DND-41 (cell line): Measurements from ENCODE around the gene CEP350.

ENCODE experiments used
- EZH2 ChIP-seq: IDR thresholded peaks from 3 replicates; pipeline ENCODE4 v1.6.1; 2012; ENCODE audit warnings: borderline replicate concordance, low read depth, mild to moderate bottlenecking, moderate library complexity, low read length, inconsistent platforms; ENCODE audit not compliant: severe bottlenecking
- TF ChIP-seq, protein P1 (sequence below): IDR thresholded peaks from 2 replicates; pipeline ENCODE4 v1.5.1; 2012; ENCODE audit warnings: borderline replicate concordance, low read length, moderate library complexity, mild to moderate bottlenecking; ENCODE audit not compliant: poor library complexity, severe bottlenecking; ENCODE audit errors: extremely low read depth

DNA sequence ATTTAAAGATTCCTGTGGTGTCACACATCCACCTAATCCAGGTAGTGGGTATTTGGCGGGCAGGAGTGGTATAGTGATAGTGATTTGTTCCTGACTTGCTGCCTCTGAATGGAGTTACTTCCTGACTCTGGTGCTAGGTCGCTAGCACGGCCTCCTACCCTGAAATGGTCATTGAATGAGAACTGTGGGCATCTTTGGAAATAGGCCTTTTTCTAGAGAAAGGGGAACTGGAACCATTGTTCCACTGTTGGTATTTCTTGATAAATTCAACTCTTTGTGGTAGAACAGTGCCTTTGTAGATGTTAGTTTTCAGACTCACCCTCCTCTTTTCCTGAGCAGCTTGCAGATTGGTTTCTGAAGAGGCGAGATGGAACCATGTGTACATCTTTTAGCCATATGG lies 201.6 kb downstream of the CEP350 start:
- TF ChIP-seq, protein P1, sequence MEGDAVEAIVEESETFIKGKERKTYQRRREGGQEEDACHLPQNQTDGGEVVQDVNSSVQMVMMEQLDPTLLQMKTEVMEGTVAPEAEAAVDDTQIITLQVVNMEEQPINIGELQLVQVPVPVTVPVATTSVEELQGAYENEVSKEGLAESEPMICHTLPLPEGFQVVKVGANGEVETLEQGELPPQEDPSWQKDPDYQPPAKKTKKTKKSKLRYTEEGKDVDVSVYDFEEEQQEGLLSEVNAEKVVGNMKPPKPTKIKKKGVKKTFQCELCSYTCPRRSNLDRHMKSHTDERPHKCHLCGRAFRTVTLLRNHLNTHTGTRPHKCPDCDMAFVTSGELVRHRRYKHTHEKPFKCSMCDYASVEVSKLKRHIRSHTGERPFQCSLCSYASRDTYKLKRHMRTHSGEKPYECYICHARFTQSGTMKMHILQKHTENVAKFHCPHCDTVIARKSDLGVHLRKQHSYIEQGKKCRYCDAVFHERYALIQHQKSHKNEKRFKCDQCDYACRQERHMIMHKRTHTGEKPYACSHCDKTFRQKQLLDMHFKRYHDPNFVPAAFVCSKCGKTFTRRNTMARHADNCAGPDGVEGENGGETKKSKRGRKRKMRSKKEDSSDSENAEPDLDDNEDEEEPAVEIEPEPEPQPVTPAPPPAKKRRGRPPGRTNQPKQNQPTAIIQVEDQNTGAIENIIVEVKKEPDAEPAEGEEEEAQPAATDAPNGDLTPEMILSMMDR: no peak
- no peak for TF ChIP-seq EZH2
